HCT116 (cell line): ENCODE data around the gene MCM9. TPM values are rescaled to one million over a fixed set of nuclear protein-coding genes. Genes with fewer than 3 reads are reported as not detected.

Experiments used
- ATAC-seq: fragments of 200-7000 bp; cut with Tn5 transposase; 2 replicates; pipeline ENCODE4 v1.9.1; 2020; ENCODE audit warnings: mild to moderate bottlenecking, moderate library complexity
- BruUV-seq: library from RNA; stranded (reverse); fragments of 400-500 nt; replicated peaks from 2 replicates; lab custom pipeline; 2021; lab: Mats Ljungman, UMichigan
- CTCF ChIA-PET: fragments of 300-600 bp; sonication (Branson Sonifier 250); formaldehyde crosslinking; loops from one replicate; lab custom pipeline; 2021; ENCODE audit warnings: antibody characterized with exemption; lab: Charles Lee
- POLR2A ChIA-PET: fragments of 300-600, 350-600 bp; sonication (Branson Sonifier 250); formaldehyde crosslinking; loops from one replicate; lab custom pipeline; 2021; ENCODE audit warnings: antibody characterized with exemption; lab: Charles Lee
- RAD21 ChIA-PET, 2 experiments: fragments of 300-600 bp; sonication (Branson Sonifier 250); formaldehyde crosslinking; loops; one replicate each; lab custom pipeline; 2023; ENCODE audit warnings: low total read pairs in 2 of 2; ENCODE audit not compliant: uncharacterized antibody in 2 of 2, unreplicated experiment in 2 of 2, low non-redundant PET in 1 of 2; lab: Charles Lee
- DNase-seq: peaks from one replicate; pipeline ENCODE4 v3.0.0-alpha.2; 2010; ENCODE audit warnings: low read depth, low spot score
- H2AFZ ChIP-seq: fragments of 200-600 bp; shearing (Covaris generic), sonication (generic); 2 replicates; pipeline ENCODE4 v1.6.1; 2017; ENCODE audit warnings: low read depth, mixed run types, mixed read lengths, antibody characterized with exemption, low read length; ENCODE audit not compliant: poor library complexity, severe bottlenecking
- H3K27ac ChIP-seq: 2 replicates; pipeline ENCODE4 v1.5.1; 2012; ENCODE audit warnings: low read depth, low read length
- H3K27me3 ChIP-seq: fragments of 200-600 bp; sonication (generic); 2 replicates; pipeline ENCODE4 v1.6.1; 2016; ENCODE audit warnings: mixed run types, low read length, mixed read lengths; ENCODE audit not compliant: insufficient read depth
- H3K36me3 ChIP-seq, 2 experiments: fragments of 200-500 bp in 1 of 2; fragments of 200-600 bp in 1 of 2; sonication (Bioruptor generic) in 1 of 2; sonication (generic) in 1 of 2; 2 replicates each; pipeline versions ENCODE4 v1.5.1 to v1.6.1; 2014 to 2016; ENCODE audit warnings: low read length in 2 of 2, inconsistent platforms in 1 of 2, mixed read lengths in 1 of 2, mixed run types in 1 of 2; ENCODE audit not compliant: insufficient read depth in 2 of 2, control insufficient read depth in 1 of 2
- H3K4me1 ChIP-seq, 2 experiments: fragments of 200-600 bp in 1 of 2; sonication (generic) in 1 of 2; 2 replicates each; pipeline versions ENCODE4 v1.5.1 to v1.6.1; 2012 to 2017; ENCODE audit warnings: low read length in 2 of 2, inconsistent platforms in 1 of 2, mild to moderate bottlenecking in 1 of 2, mixed read lengths in 1 of 2, mixed run types in 1 of 2, moderate library complexity in 1 of 2; ENCODE audit not compliant: insufficient read depth in 2 of 2, control insufficient read depth in 1 of 2
- H3K4me2 ChIP-seq: fragments of 200-600 bp; sonication (generic); 2 replicates; pipeline ENCODE4 v1.6.1; 2017; ENCODE audit warnings: mixed run types, low read length, mixed read lengths
- H3K4me3 ChIP-seq, 2 experiments: fragments of 200-600 bp in 1 of 2; sonication (generic) in 1 of 2; replicated peaks in 1 of 2; 2 replicates each; pipeline ENCODE4 v1.5.1; 2011 to 2016; ENCODE audit warnings: low read length in 2 of 2, control low read depth in 1 of 2, low read depth in 1 of 2, mild to moderate bottlenecking in 1 of 2, mixed read lengths in 1 of 2, mixed run types in 1 of 2
- H3K79me2 ChIP-seq: fragments of 200-600 bp; sonication (generic); 2 replicates; pipeline ENCODE4 v1.6.1; 2017; ENCODE audit warnings: mild to moderate bottlenecking, mixed run types, low read length, moderate library complexity, mixed read lengths; ENCODE audit not compliant: insufficient read depth
- H3K9ac ChIP-seq: fragments of 200-600 bp; sonication (generic); 2 replicates; pipeline ENCODE4 v1.6.1; 2016; ENCODE audit warnings: low read length, mixed read lengths
- H3K9me2 ChIP-seq: fragments of 200-600 bp; sonication (generic), shearing (Covaris generic); 2 replicates; pipeline ENCODE4 v1.6.1; 2017; ENCODE audit warnings: mixed run types, mild to moderate bottlenecking, moderate library complexity; ENCODE audit not compliant: insufficient read depth
- H3K9me3 ChIP-seq, 2 experiments: fragments of 200-500 bp in 1 of 2; fragments of 200-600 bp in 1 of 2; sonication (Bioruptor generic) in 1 of 2; sonication (generic) in 1 of 2; 2 replicates each; pipeline ENCODE4 v1.6.1; 2014 to 2017; ENCODE audit warnings: low read length in 2 of 2, mixed read lengths in 2 of 2, inconsistent platforms in 1 of 2, low read depth in 1 of 2, mild to moderate bottlenecking in 1 of 2, mixed run types in 1 of 2, moderate library complexity in 1 of 2; ENCODE audit not compliant: control insufficient read depth in 1 of 2, insufficient read depth in 1 of 2
- H4K20me1 ChIP-seq: fragments of 200-600 bp; sonication (generic), shearing (Covaris generic); 2 replicates; pipeline ENCODE4 v1.6.1; 2017; ENCODE audit warnings: mixed run types, mild to moderate bottlenecking, moderate library complexity; ENCODE audit not compliant: insufficient read depth
- ATF3 ChIP-seq: IDR thresholded peaks from 2 replicates; pipeline ENCODE4 v1.6.1; 2012
- CEBPB ChIP-seq: IDR thresholded peaks from 2 replicates; pipeline ENCODE4 v1.6.1; 2012; ENCODE audit warnings: low read depth
- EGR1 ChIP-seq: IDR thresholded peaks from 2 replicates; pipeline ENCODE4 v1.6.1; 2012; ENCODE audit warnings: low read depth
- ELF1 ChIP-seq: IDR thresholded peaks from 2 replicates; pipeline ENCODE4 v1.6.1; 2012; ENCODE audit warnings: low read depth, borderline replicate concordance
- EZH2 ChIP-seq: fragments of 200-600 bp; sonication (generic); IDR thresholded peaks from 2 replicates; pipeline ENCODE4 v1.6.1; 2017; ENCODE audit warnings: antibody characterized with exemption, mixed run types
- EZH2phosphoT487 ChIP-seq: fragments of 200-600 bp; IDR thresholded peaks from 2 replicates; pipeline ENCODE4 v1.6.1; 2018; ENCODE audit warnings: antibody characterized with exemption, borderline replicate concordance
- JUND ChIP-seq: IDR thresholded peaks from 2 replicates; pipeline ENCODE4 v1.6.1; 2012
- POLR2A ChIP-seq: IDR thresholded peaks from 2 replicates; pipeline ENCODE4 v1.7.0; 2011; ENCODE audit warnings: borderline replicate concordance; ENCODE audit not compliant: insufficient read depth, insufficient read length; ENCODE audit errors: extremely low read depth
- RAD21 ChIP-seq: IDR thresholded peaks from 2 replicates; pipeline ENCODE4 v1.6.1; 2012; ENCODE audit warnings: low read depth, mild to moderate bottlenecking
- REST ChIP-seq: IDR thresholded peaks from 2 replicates; pipeline ENCODE4 v1.6.1; 2012; ENCODE audit warnings: low read depth
- SIN3A ChIP-seq: IDR thresholded peaks from 2 replicates; pipeline ENCODE4 v1.6.1; 2012; ENCODE audit warnings: low read depth
- SRF ChIP-seq: IDR thresholded peaks from 2 replicates; pipeline ENCODE4 v1.6.1; 2012; ENCODE audit warnings: low read depth
- TCF7L2 ChIP-seq: IDR thresholded peaks from 2 replicates; pipeline ENCODE4 v1.7.0; 2011; ENCODE audit warnings: borderline replicate concordance, inconsistent platforms; ENCODE audit not compliant: insufficient read depth, insufficient read length; ENCODE audit errors: extremely low read depth
- YY1 ChIP-seq: IDR thresholded peaks from 2 replicates; pipeline ENCODE4 v1.6.1; 2011; ENCODE audit warnings: low read length, low read depth, moderate library complexity, mild to moderate bottlenecking; ENCODE audit not compliant: insufficient replicate concordance; ENCODE audit errors: extremely low read depth
- ZBTB33 ChIP-seq: IDR thresholded peaks from 2 replicates; pipeline ENCODE4 v1.6.1; 2011; ENCODE audit warnings: mild to moderate bottlenecking, low read length, moderate library complexity; ENCODE audit not compliant: insufficient replicate concordance; ENCODE audit errors: extremely low read depth
- ZNF274 ChIP-seq: fragments of 200-500 bp; sonication (Bioruptor generic); IDR thresholded peaks from 2 replicates; pipeline ENCODE4 v1.6.1; 2014; ENCODE audit warnings: mild to moderate bottlenecking, low read depth, low read length, inconsistent platforms
- intact Hi-C: fragments of 100-400 bp; cut with micrococcal nuclease; formaldehyde crosslinking; loops from 2 replicates; pipeline ENCODE4 v1.10.0; 2022
- total RNA-seq: library from RNA; stranded (reverse); gene quantifications from one replicate; pipeline ENCODE4 v1.2.1, GENCODE V29; 2021; ENCODE audit not compliant: unreplicated experiment

The MCM9 gene
- total RNA-seq, 1 experiment from 2014 or later, result 13.6 TPM

DNA sequence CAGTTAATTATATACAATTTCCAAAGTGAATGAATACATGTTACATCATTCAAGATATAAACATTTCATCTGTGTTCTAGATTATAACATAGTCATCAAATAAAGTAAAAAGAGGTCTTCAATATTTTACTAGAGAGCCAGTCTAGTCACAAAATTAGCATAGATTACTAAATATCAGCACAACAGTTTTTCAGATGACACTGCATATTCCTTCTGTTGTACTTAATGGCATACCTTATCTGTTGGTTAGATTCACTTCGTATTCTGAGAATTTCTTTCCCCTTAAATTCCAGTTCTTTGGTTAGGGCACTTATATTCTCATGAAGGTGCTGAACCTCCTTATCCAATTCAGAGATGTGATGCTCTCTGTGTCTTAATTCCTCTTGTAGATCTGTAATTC is 39.8 kb upstream of the MCM9 start:
- Histone ChIP-seq H3K4me2 (no peak overlapping the region), H3K9me2 (no peaks in the 10 kb centered on the region), H3K27ac (no peak overlapping the region), H3K9ac (no peak overlapping the region), H3K4me1 (no peaks in the 10 kb centered on the region), H3K4me3 (no peak overlapping the region), H3K79me2 (no peaks in the 10 kb centered on the region), H3K9me3 (no peaks in the 10 kb centered on the region), H3K36me3 (no peaks in the 10 kb centered on the region), H4K20me1 (no peaks in the 10 kb centered on the region), H2AFZ (no peak overlapping the region), H3K27me3 (no peaks in the 10 kb centered on the region)
- ATAC-seq, result no peak
- ChIA-PET POLR2A (no interaction called here), CTCF (interaction anchor here (2.0 kb wide), 1 partner anchor 136 kb away, joined by 8 read pairs; no protein-coding TSS in a partner anchor), RAD21 (no interaction called here)
- no peak for TF ChIP-seq EGR1
- no peak for TF ChIP-seq JUND
- no peak for TF ChIP-seq ZBTB33
- TF ChIP-seq ZNF274, result no peak
- TF ChIP-seq TCF7L2, result no peak
- no peak for TF ChIP-seq ELF1
- no peak for TF ChIP-seq REST
- TF ChIP-seq POLR2A, result no peak
- TF ChIP-seq CEBPB, result no peak
- no peak for TF ChIP-seq SIN3A
- TF ChIP-seq YY1, result no peak
- no peak for TF ChIP-seq RAD21
- TF ChIP-seq EZH2, result no peak
- no peak for TF ChIP-seq ATF3
- no peak for TF ChIP-seq SRF
- TF ChIP-seq EZH2phosphoT487, result no peak
- BruUV-seq, result no TSS peak
- intact Hi-C loops, result no loop called here
- DNase-seq, result no peak
